ENCODE measurements around the gene SLC17A3. TPM values are rescaled to one million over a fixed set of nuclear protein-coding genes. Genes with fewer than 3 reads are reported as not detected.

SLC17A3 gene
- total and polyA plus RNA-seq, 2 experiments from 2014 or later, result not detected

DNA sequence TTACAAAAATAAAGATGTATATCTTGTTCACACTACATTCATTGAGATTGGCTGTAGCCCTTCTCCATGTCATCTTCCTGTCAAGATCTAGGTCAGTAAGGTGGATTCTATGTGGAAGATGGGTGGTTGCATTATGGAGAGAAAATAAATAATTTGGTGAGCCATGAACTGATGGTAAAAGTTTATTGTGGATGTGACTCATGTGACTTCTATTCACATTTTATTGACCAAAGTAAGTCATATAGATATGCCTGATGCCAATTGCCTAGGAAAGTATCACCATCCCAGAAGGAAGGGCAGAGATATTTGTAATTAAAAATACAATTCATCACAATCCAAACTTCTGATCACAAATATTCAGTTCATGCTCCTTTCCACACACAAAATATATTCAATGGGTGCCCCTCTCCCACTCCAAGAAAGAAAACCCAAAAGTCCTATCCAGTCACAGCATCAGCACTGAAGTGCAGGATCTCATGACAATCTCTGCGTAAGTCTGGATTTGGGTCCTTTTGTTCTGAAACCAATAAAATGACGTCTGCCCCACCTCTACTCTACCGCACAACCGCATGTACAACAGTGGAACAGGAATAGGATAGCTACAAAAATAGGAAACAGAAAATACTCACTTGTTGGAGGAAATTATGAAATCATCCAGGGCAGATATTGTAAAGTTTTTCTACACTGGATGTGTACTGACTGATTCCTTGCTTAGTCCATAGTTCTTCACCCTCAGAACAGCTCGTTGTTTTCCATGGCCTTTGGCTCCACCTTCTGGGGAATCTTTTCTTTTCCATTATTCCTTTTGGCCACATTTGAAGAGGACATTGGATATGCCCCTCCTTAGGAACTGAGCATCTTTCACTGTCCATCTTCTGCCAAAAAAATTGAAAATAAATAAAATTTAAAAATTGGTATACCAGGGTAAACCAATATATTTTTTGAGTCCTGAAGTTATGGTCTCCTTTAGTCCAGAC lies 16.1 kb upstream of the SLC17A3 start:
- no peak overlapping the region for H3K4me3 ChIP-seq
- H3K36me3 ChIP-seq (ENCODE audit: low read depth), result no peaks in the 10 kb centered on the region
- TF ChIP-seq EZH2 (IDR thresholded peaks at IDR 0.05; ENCODE audit: insufficient read depth, poor library complexity, severe bottlenecking) (no peak), EZH2phosphoT487 (IDR thresholded peaks at IDR 0.05; ENCODE audit: insufficient read depth, low read depth) (no peak)
- WGBS, 2 experiments (ENCODE audit: low coverage in 1 of 2, low lambda C conversion rate in 2 of 2, missing lambda C conversion rate in 2 of 2), result 64 to 69% methylated on average over 5 of the region's 5 CpGs
- no peak overlapping the region for H2AFZ ChIP-seq
- peak; percentile 66 for DNase-seq
- no peak overlapping the region for H3K9ac ChIP-seq
- H4K20me1 ChIP-seq (ENCODE audit: insufficient read depth), result no peaks in the 10 kb centered on the region
- H3K27ac ChIP-seq, result no peak overlapping the region
- H3K27me3 ChIP-seq (replicated peaks; ENCODE audit: insufficient read depth), result no peaks in the 10 kb centered on the region
- H3K9me2 ChIP-seq (ENCODE audit: insufficient read depth), result no peaks in the 10 kb centered on the region
- no peaks in the 10 kb centered on the region for H3F3A ChIP-seq (ENCODE audit: insufficient read depth)
- in situ Hi-C loops (cut with MboI), result no loop called here
- H3K9me3 ChIP-seq (ENCODE audit: low read depth), result no peaks in the 10 kb centered on the region
- H3K4me2 ChIP-seq (ENCODE audit: unreplicated experiment), result no peak overlapping the region
- H3K4me1 ChIP-seq (ENCODE audit: insufficient read depth), result no peaks in the 10 kb centered on the region
- H3K79me2 ChIP-seq (ENCODE audit: insufficient read depth), result no peaks in the 10 kb centered on the region

DNA sequence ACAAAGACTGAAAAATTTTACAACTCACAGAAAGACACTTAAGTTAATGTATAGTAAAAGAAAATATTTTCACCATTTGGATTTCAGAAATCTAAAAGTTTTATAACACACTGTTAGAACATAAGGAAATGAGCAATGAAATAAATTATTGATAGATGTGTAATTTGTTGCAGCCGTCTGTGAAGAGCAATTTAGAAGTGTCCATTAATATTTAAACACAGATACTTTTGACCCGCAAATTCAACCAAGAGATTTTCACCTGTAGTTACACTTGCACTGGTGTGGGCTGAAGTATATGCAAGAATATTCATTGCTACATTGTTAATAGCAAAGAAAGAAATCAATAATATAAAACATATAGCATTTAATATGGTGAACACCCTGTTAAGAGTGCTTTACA lies 14.6 kb upstream of the SLC17A3 start:
- 45 to 51% methylated on average over 2 of the region's 2 CpGs for WGBS, 2 experiments (ENCODE audit: low coverage in 1 of 2, low lambda C conversion rate in 2 of 2, missing lambda C conversion rate in 2 of 2)

DNA sequence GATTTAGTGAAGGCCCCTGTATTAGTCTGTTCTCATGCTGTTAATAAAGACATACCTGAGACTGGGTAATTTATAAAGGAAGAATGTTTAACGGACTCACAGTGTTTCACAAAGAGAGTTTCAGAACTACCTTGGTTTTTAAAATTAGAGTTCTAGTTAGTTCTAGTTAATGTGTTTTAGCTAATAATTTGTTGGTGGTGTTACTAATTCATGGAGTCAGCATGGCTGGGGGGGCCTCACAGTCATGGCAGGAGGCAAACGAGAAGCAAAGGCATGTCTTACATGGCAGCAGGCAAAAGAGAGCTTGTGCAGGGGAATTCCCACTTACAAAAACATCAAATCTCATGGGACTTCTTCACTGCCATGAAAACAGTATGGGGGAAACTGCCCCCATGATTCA lies 12.0 kb upstream of the SLC17A3 start:
- in situ Hi-C loops (cut with MboI), result no loop called here
- H3F3A ChIP-seq (ENCODE audit: insufficient read depth), result no peaks in the 10 kb centered on the region
- H3K27ac ChIP-seq, result no peak overlapping the region
- no peak overlapping the region for H3K9ac ChIP-seq
- no peak overlapping the region for H2AFZ ChIP-seq
- TF ChIP-seq EZH2phosphoT487 (IDR thresholded peaks at IDR 0.05; ENCODE audit: insufficient read depth, low read depth), result no peak
- no peak for TF ChIP-seq EZH2 (IDR thresholded peaks at IDR 0.05; ENCODE audit: insufficient read depth, poor library complexity, severe bottlenecking)
- WGBS, 2 experiments (ENCODE audit: low coverage in 1 of 2, low lambda C conversion rate in 2 of 2, missing lambda C conversion rate in 2 of 2), result 82 to 88% methylated on average over 2 of the region's 2 CpGs
- no peaks in the 10 kb centered on the region for H3K27me3 ChIP-seq (replicated peaks; ENCODE audit: insufficient read depth)
- H3K4me2 ChIP-seq (ENCODE audit: unreplicated experiment), result no peak overlapping the region
- H3K36me3 ChIP-seq (ENCODE audit: low read depth), result no peaks in the 10 kb centered on the region
- no peaks in the 10 kb centered on the region for H4K20me1 ChIP-seq (ENCODE audit: insufficient read depth)
- H3K4me3 ChIP-seq, result no peak overlapping the region
- no peak for DNase-seq
- no peaks in the 10 kb centered on the region for H3K9me2 ChIP-seq (ENCODE audit: insufficient read depth)
- no peaks in the 10 kb centered on the region for H3K79me2 ChIP-seq (ENCODE audit: insufficient read depth)
- H3K4me1 ChIP-seq (ENCODE audit: insufficient read depth), result 0 out of 2 replicates have a peak, but pooled peaks cover 12% of the 10 kb centered on the region
- H3K9me3 ChIP-seq (ENCODE audit: low read depth), result no peaks in the 10 kb centered on the region

More for the DNA sequence above, 14.6 kb upstream of the SLC17A3 start:
- no peaks in the 10 kb centered on the region for H3K36me3 ChIP-seq (ENCODE audit: low read depth)
- H3K4me1 ChIP-seq (ENCODE audit: insufficient read depth), result 0 out of 2 replicates have a peak, but pooled peaks cover 10% of the 10 kb centered on the region
- no peak overlapping the region for H3K27ac ChIP-seq
- H3K9me3 ChIP-seq (ENCODE audit: low read depth), result no peaks in the 10 kb centered on the region
- H3K9me2 ChIP-seq (ENCODE audit: insufficient read depth), result no peaks in the 10 kb centered on the region
- no peak overlapping the region for H3K4me3 ChIP-seq
- in situ Hi-C loops (cut with MboI), result no loop called here
- H3K79me2 ChIP-seq (ENCODE audit: insufficient read depth), result no peaks in the 10 kb centered on the region
- H3K4me2 ChIP-seq (ENCODE audit: unreplicated experiment), result no peak overlapping the region
- H4K20me1 ChIP-seq (ENCODE audit: insufficient read depth), result no peaks in the 10 kb centered on the region
- no peaks in the 10 kb centered on the region for H3F3A ChIP-seq (ENCODE audit: insufficient read depth)
- TF ChIP-seq EZH2 (IDR thresholded peaks at IDR 0.05; ENCODE audit: insufficient read depth, poor library complexity, severe bottlenecking) (no peak), EZH2phosphoT487 (IDR thresholded peaks at IDR 0.05; ENCODE audit: insufficient read depth, low read depth) (no peak)
- no peak overlapping the region for H3K9ac ChIP-seq
- H3K27me3 ChIP-seq (replicated peaks; ENCODE audit: insufficient read depth), result no peaks in the 10 kb centered on the region
- no peak for DNase-seq
- no peak overlapping the region for H2AFZ ChIP-seq

DNA sequence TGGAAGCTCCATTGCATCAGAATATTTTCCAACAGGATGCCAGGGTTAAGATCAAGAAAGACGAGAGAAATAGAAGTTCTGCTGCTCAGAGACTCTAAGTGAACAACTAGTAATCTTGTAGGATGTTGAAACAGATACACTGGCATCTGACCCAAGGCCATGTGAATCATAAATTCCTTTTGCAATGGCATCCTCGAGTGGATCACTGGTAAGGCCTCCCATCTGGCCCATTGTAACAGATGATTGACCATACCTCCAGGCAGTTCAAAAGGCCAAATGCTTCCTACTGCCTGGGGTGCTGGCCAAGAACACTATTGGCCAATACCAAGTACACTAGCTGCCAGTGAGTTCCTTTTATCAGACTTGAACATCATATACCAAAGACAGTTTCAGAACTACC lies 9.9 kb upstream of the SLC17A3 start:
- H3K79me2 ChIP-seq (ENCODE audit: insufficient read depth), result no peaks in the 10 kb centered on the region
- H2AFZ ChIP-seq, result no peak overlapping the region
- H3K27ac ChIP-seq, result peak overlapping the region; percentile 28; the same call in 1 of the 2 replicates
- H3F3A ChIP-seq (ENCODE audit: insufficient read depth), result no peaks in the 10 kb centered on the region
- in situ Hi-C loops (cut with MboI), result no loop called here
- DNase-seq, result peak; percentile 77
- no peak for TF ChIP-seq EZH2phosphoT487 (IDR thresholded peaks at IDR 0.05; ENCODE audit: insufficient read depth, low read depth)
- TF ChIP-seq EZH2 (IDR thresholded peaks at IDR 0.05; ENCODE audit: insufficient read depth, poor library complexity, severe bottlenecking), result no peak
- peak overlapping the region; percentile 6 for H3K4me2 ChIP-seq (ENCODE audit: unreplicated experiment)
- no peaks in the 10 kb centered on the region for H3K9me3 ChIP-seq (ENCODE audit: low read depth)
- H3K4me3 ChIP-seq, result no peak overlapping the region
- no peaks in the 10 kb centered on the region for H3K27me3 ChIP-seq (replicated peaks; ENCODE audit: insufficient read depth)
- no peaks in the 10 kb centered on the region for H3K36me3 ChIP-seq (ENCODE audit: low read depth)
- no peaks in the 10 kb centered on the region for H3K9me2 ChIP-seq (ENCODE audit: insufficient read depth)
- H3K4me1 ChIP-seq (ENCODE audit: insufficient read depth), result 0 out of 2 replicates have a peak, but pooled peaks cover 12% of the 10 kb centered on the region
- H4K20me1 ChIP-seq (ENCODE audit: insufficient read depth), result no peaks in the 10 kb centered on the region
- no peak overlapping the region for H3K9ac ChIP-seq
- 11 to 23% methylated on average over 2 of the region's 2 CpGs for WGBS, 2 experiments (ENCODE audit: low coverage in 1 of 2, low lambda C conversion rate in 2 of 2, missing lambda C conversion rate in 2 of 2)

Data from GM23248 (cell line).